Stimulated activated CD4-positive, alpha-beta T cell treated with anti-CD3 and anti-CD28 coated beads, Interleukin-4, amount 100 ng/mL, for 4 hours (primary cell): ENCODE results near the gene HBQ1.
"Not testable (repeated sequence)": the region's sequence is repeated elsewhere in the genome, so short reads cannot be mapped to it uniquely, and the experiment has no call there.

Experiments
- DNase-seq, 2 experiments: peaks; one replicate each; pipeline ENCODE4 v3.0.0-alpha.2; 2020

HBQ1 gene

DNA sequence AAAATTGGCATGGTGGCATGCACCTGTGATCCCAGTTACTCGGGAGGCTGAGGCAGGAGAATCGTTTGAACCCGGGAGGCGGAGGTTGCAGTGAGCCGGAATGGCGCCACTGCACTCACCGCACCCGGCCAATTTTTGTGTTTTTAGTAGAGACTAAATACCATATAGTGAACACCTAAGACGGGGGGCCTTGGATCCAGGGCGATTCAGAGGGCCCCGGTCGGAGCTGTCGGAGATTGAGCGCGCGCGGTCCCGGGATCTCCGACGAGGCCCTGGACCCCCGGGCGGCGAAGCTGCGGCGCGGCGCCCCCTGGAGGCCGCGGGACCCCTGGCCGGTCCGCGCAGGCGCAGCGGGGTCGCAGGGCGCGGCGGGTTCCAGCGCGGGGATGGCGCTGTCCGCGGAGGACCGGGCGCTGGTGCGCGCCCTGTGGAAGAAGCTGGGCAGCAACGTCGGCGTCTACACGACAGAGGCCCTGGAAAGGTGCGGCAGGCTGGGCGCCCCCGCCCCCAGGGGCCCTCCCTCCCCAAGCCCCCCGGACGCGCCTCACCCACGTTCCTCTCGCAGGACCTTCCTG is at the start of gene HBQ1:
Gene HBQ1 (plus strand): TSS at position 359 of the 575 bp plus-strand sequence. CDS start 28 bp downstream, at position 387.
- peak in 1 of 2 experiments; percentile 50 for DNase-seq

- no peak for DNase-seq
These were observed 49.6 kb upstream of the HBQ1 start for GRCh38 chr16:130533-131173.

- no peak for DNase-seq
These were observed 48.1 kb upstream of the HBQ1 start for GRCh38 chr16:132120-132519.

GRCh38 chr16:133716-134115 is 46.5 kb upstream of the HBQ1 start:
- DNase-seq: no peak

GRCh38 chr16:138049-138417 is 42.2 kb upstream of the HBQ1 start:
- DNase-seq: peak; percentile 14 to 33

DNA sequence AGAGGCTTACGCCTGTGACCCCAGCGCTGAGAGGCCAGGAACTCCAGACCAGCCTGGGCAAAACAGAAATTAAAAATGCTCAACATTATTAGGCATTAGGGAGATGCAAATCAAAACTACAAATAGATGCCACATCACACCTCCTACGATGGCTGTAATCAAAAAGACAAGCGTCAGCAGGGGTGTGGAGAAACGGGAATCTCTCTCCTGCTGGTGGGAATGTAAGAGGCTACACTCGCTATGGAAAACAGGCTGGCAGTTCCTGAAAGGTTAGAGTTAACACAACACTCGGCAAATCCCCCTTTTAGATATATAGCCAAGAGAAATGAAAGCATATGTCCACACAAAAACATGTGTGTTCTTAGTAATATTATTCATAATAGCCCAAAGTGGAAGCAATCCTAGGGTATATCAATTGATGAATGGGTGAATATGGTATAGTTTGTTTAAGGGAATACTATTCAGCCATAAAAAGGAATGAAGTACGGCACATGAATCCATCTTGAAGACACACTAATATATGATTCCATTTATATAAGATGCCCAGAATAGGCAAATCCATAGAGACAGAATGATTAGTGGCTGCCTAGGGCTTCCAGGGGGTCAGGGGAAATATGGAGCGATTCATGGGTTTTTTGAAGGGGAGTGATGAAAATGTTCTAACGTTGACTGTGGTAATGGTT is 39.9 kb upstream of the HBQ1 start:
- DNase-seq: no peak

DNA sequence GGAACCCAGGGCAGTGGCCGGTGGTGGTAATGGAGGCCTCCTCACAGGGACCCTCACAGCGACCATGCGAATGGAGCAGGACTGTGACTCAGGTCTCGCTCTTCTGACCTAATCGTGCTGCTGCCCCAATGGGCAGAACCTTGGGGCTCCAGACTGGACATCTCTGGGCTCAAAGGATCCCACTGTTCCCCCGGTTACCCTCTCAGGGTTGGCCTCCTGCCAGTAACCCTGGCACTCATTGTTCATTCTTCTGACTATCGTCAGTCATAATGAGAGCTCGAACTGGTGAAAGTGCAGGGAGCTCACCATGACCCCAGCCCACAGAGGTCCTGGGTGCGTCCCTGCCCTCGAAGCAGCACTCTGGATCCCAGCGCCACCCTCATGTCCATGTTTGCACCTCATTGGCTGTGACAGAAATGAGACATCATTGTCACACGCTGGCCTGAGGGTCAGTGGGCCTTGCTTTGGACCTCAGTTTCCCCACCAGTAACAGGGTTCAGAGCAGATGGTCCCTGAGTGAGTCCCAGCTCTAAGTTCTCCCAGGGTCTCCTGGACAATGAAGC is 37.8 kb upstream of the HBQ1 start:
- DNase-seq: no peak

GRCh38 chr16:143047-143446 is 37.2 kb upstream of the HBQ1 start:
- no peak for DNase-seq

DNA sequence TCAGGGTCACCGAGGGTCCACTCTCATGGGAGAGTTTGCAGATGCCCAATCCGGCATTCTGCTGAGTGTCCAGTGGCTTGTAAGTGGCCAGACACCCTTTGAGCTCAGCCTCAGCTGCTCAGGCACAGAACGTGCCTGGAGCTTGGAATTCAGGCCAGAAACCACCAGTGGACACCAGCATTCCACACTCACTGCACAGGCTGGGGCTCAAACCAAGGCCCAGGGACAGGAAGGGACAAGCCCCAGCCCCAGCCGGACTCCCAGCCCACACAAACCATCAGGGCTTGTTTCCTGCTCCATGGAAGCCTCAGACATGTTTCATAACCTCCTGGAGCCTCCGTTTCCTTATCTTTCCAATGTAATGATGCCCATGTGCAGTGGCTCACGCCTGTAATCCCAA is 36.8 kb upstream of the HBQ1 start:
- no peak for DNase-seq

GRCh38 chr16:144797-145252 is 35.4 kb upstream of the HBQ1 start:
- DNase-seq: no peak

GRCh38 chr16:146646-147045 is 33.6 kb upstream of the HBQ1 start:
- DNase-seq: no peak

DNA sequence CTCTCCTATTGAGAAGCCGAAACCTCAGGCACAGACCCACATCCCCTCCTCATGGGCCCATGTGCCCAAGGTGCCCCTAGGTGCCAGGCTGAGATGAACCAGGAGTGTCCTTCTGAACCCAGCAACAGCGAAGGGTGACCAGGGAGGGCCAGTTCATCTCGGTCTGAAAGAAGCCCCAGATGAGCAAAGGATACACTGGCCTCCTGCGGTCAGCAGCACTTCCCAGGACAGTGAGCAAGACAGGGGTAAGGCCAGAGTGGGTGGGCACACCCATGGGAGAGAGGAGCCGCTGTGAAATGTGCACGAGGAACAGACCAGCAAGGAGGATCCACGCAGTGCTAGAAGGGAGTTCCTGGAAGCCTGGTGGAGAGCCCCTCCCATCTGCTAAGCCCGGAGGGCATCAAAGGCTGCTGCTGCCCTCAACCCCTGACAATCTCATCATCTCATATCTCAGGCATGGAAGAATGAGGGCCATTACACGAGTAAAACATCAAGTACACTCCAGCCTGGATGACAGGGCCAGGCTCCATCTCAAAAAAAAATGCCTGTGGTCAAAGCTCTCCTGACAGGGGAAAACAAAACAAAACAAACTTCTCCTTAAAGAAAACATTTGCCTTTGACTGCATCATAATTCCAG is 31.1 kb upstream of the HBQ1 start:
- DNase-seq: no peak

DNA sequence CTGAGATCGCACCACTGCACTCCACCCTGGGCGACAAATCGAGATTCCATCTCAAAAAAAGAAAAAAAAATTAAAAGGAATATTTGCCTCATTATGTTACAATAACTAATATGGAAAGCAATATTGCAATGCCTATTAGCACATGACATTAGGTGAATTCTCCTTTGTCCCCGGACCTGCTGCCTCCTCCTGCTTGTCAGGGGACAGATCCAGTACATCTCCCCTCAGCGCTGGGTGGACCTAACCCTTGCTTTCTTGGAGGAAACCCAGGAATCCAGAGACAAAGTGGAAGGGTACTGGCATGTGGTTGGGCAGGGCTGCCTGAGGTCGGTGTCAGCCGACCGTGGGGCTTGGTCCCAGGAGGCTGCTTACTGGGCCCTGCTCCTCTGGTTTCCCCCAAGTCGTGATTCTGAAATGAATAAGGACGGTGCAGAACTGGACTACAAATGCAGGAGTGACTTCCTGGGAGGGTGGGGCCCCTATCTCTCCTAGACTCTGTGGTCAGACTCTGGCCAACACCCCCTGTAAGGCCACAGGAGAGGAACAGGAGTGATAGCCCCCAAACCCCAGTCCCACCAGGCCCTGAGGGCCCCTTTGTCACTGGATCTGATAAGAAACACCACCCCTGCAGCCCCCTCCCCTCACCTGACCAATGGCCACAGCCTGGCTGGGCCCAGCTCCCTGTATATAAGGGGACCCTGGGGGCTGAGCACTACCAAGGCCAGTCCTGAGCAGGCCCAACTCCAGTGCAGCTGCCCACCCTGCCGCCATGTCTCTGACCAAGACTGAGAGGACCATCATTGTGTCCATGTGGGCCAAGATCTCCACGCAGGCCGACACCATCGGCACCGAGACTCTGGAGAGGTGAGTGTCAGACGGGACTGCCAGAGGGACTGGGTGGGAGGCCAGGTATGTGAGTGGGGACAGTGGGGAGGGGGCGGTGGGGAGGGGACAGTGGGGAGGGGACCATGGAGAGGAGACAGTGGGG is 27.8 kb upstream of the HBQ1 start, which contains the start of gene HBZ:
Gene HBZ (plus strand): TSS at position 504 of the 988 bp plus-strand sequence. CDS start 266 bp downstream, at position 770.
- no peak for DNase-seq

GRCh38 chr16:153129-153521 is 27.1 kb upstream of the HBQ1 start:
- not testable (repeated sequence) for DNase-seq

GRCh38 chr16:153550-154216 is 26.6 kb upstream of the HBQ1 start:
- not testable (repeated sequence) for DNase-seq

- DNase-seq: no peak
These were observed 25.8 kb upstream of the HBQ1 start for GRCh38 chr16:154217-155030.

- no peak for DNase-seq
These were observed 25.2 kb upstream of the HBQ1 start for GRCh38 chr16:155031-155398.

DNA sequence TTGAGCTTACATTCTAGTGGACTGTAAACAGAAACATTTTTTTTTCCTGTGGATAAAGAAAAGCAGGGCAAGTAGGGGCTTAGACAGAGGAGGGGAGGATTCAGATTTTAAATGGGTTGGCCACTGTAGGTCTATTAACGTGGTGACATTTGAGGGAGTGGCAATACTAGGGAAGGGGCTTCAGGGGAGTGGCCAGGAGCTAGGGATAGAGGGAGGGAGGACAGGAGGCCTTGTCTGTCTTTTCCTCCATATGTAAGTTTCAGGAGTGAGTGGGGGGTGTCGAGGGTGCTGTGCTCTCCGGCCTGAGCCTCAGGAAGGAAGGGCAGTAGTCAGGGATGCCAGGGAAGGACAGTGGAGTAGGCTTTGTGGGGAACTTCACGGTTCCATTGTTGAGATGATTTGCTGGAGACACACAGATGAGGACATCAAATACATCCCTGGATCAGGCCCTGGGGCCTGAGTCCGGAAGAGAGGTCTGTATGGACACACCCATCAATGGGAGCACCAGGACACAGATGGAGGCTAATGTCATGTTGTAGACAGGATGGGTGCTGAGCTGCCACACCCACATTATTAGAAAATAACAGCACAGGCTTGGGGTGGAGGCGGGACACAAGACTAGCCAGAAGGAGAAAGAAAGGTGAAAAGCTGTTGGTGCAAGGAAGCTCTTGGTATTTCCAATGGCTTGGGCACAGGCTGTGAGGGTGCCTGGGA is 21.0 kb upstream of the HBQ1 start:
- no peak for DNase-seq

DNA sequence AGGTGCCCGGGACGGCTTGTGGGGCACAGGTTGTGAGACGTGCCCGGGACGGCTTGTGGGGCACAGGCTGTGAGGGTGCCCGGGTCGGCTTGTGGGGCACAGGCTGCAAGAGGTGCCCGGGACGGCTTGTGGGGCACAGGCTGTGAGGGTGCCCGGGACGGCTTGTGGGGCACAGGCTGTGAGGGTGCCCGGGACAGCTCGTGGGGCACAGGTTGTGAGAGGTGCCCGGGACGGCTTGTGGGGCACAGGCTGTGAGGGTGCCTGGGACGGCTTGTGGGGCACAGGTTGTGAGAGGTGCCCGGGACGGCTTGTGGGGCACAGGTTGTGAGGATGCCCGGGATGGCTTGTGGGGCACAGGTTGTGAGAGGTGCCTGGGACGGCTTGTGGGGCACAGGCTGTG is 20.0 kb upstream of the HBQ1 start:
- DNase-seq: not testable (repeated sequence)

DNA sequence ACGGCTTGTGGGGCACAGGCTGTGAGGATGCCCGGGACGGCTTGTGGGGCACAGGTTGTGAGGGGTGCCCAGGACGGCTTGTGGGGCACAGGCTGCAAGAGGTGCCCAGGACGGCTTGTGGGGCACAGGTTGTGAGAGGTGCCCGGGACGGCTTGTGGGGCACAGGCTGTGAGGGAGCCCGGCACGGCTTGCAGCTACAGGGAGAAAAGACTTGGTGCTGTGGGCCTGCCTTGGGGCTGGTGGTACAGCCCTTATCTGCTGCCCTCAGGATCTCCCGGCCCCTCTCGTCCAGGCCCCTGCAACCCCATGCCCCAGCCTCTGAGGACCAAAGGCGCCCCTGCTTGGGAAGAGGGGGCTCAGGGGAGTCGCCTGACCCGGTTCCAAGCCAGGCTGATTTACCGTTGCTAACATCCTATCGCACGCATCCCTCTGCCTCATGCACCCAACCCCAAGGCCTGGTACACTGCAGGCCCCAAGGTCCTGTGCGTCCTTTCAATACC is 19.5 kb upstream of the HBQ1 start:
- no peak for DNase-seq
